ENCODE results near the gene KRTAP9-6.
"Not testable (repeated sequence)": the region's sequence is repeated elsewhere in the genome, so short reads cannot be mapped to it uniquely, and the experiment has no call there.

KRTAP9-6 gene

DNA sequence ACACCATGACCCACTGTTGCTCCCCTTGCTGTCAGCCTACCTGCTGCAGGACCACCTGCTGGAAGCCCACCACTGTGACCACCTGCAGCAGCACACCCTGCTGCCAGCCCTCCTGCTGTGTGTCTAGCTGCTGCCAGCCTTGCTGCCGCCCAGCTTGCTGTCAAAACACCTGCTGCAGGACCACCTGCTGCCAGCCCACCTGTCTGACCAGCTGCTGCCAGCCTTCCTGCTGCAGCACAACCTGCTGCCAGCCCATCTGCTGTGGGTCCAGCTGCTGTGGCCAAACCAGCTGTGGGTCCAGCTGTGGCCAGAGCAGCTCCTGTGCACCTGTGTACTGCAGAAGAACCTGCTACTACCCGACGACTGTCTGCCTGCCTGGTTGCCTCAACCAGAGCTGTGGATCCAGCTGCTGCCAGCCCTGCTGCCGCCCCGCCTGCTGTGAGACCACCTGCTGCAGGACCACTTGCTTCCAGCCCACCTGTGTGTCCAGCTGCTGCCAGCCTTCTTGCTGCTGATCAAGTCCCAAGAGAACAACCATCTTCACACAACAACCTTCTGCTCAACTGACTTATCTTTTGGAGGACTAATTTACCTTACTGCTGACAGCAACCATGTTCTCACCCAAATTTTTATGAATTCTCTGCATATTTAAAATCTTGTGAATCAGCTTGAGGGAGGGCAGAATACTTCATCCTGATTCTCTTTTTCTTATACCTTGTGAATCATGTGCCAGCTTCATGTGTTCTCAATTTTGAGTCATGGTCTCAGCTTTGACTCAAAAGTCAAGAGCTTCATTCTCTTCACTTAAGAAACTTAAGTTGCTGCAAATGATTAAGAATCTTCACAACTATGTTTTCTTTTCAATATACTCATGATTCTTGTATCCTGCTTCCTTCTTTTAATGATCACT, 9.5 kb upstream of the KRTAP9-6 start, which contains the start of gene KRTAP9-9:
Gene KRTAP9-9 (plus strand): TSS at position 4 of the 910 bp plus-strand sequence.
- not testable (repeated sequence) for H3K27ac Mint-ChIP-seq; H3K9me3 Mint-ChIP-seq (ENCODE audit: low read depth); H3K27me3 Mint-ChIP-seq; H3K4me3 Mint-ChIP-seq; H3K4me1 Mint-ChIP-seq (ENCODE audit: low read depth); H3K36me3 Mint-ChIP-seq

DNA sequence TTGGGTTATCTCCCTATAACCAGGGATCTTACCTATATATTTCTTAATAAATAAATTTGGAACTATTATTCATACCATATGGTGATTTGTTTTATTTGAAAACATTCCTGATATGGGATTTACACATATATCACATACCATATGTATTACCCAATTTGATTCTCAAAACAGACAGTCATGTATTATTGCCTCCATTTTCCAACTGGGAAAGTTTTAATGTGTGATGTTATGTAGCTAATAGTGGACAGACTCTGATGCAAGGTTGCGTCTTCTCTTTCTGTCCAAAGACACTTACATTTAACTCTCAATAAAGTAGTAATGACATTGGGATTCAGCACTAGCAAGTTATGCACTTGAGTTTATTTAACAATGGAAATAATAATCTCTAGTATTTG, 8.9 kb upstream of the KRTAP9-6 start:
- Mint-ChIP-seq H3K4me3 (no peak overlapping the region), H3K27me3 (peaks cover 5% of the 10 kb centered on the region), H3K27ac (no peak overlapping the region), H3K36me3 (peaks cover 8% of the 10 kb centered on the region), H3K4me1 (ENCODE audit: low read depth) (peaks cover 12% of the 10 kb centered on the region), H3K9me3 (ENCODE audit: low read depth) (no peaks in the 10 kb centered on the region)

DNA sequence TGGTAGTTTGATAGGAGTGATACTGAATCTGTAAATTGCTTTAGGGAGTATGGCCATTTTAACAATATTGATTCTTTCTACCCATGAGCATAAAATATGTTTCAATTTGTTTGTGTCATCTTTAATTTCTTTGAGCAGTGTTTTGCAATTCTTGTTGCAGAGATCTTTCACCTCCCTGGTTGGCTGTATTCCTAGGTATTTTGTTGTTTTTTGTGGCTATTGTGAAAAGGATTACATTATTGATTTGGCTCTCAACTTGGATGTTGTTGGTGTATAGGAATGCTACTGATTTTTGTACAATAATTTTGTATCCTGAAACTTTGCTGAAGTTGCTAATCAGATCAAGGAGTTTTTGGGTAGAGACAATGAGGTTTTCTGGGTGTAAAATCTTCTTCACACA, 6.8 kb upstream of the KRTAP9-6 start:
- Mint-ChIP-seq H3K36me3 (peaks cover 10% of the 10 kb centered on the region), H3K27me3 (peaks cover 4% of the 10 kb centered on the region), H3K4me1 (ENCODE audit: low read depth) (peaks cover 14% of the 10 kb centered on the region), H3K9me3 (ENCODE audit: low read depth) (no peaks in the 10 kb centered on the region), H3K4me3 (no peak overlapping the region), H3K27ac (no peak overlapping the region)

DNA sequence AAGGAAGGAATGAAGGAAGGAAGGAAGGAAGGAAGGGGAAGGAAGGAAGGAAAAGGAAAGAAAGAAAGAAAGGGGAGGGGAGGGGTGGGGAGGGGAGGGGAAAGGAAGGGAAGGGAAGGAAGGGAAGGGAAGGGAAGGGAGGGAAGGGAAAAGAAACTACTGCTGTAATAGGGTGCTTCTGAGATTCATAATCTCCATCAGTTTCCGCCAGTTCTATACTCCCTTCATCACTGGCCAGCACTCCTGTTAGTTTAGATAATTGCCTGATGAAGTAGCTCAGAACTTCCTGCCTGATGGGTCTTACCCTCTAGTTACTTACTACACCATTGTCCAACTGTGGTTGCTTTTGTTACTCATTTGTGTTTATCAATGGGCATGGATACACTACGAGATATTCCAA, 2.0 kb upstream of the KRTAP9-6 start:
- Mint-ChIP-seq H3K27me3 (peaks cover 3% of the 10 kb centered on the region), H3K27ac (no peak overlapping the region), H3K4me3 (no peak overlapping the region), H3K9me3 (ENCODE audit: low read depth) (no peaks in the 10 kb centered on the region), H3K4me1 (ENCODE audit: low read depth) (peaks cover 14% of the 10 kb centered on the region), H3K36me3 (peaks cover 10% of the 10 kb centered on the region)

GRCh38 chr17:41264599-41264998, 579 bp upstream of the KRTAP9-6 start:
- H3K4me3 Mint-ChIP-seq: no peak overlapping the region
- no peak overlapping the region for H3K27ac Mint-ChIP-seq
- peaks cover 3% of the 10 kb centered on the region for H3K27me3 Mint-ChIP-seq
- no peaks in the 10 kb centered on the region for H3K9me3 Mint-ChIP-seq (ENCODE audit: low read depth)
- H3K4me1 Mint-ChIP-seq (ENCODE audit: low read depth): peaks cover 14% of the 10 kb centered on the region
- peaks cover 7% of the 10 kb centered on the region for H3K36me3 Mint-ChIP-seq

DNA sequence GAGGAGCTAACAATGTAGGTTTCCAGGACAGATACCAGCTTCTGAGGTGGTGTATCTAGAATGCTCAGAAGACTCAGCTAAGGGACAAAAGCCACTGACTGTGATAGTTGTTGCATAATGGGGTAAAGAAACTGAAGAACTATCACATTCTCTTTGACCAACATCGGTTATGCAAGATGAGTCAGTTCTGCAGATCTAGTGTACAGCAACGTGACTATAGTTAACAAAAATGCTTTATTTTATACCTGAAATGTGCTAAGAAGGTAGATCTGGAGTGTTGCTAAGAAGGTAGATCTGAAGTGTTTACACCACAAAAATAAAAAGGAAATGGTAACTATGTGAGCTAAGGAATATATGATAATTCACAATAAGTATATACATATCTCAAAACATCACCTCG, 2.5 kb downstream of the KRTAP9-6 start:
- H3K9me3 Mint-ChIP-seq (ENCODE audit: low read depth): no peaks in the 10 kb centered on the region
- peaks cover 4% of the 10 kb centered on the region for H3K4me1 Mint-ChIP-seq (ENCODE audit: low read depth)
- H3K27ac Mint-ChIP-seq: no peak overlapping the region
- H3K36me3 Mint-ChIP-seq: no peaks in the 10 kb centered on the region
- H3K4me3 Mint-ChIP-seq: no peak overlapping the region
- H3K27me3 Mint-ChIP-seq: peaks cover 3% of the 10 kb centered on the region

- not testable (repeated sequence) for H3K27ac Mint-ChIP-seq; H3K27me3 Mint-ChIP-seq; H3K4me3 Mint-ChIP-seq; H3K4me1 Mint-ChIP-seq (ENCODE audit: low read depth); H3K9me3 Mint-ChIP-seq (ENCODE audit: low read depth); H3K36me3 Mint-ChIP-seq
Measured at GRCh38 chr17:41271323-41271722, 6.1 kb downstream of the KRTAP9-6 start.

GRCh38 chr17:41271858-41272257, 6.7 kb downstream of the KRTAP9-6 start:
- Mint-ChIP-seq H3K4me3 (no peak overlapping the region), H3K9me3 (ENCODE audit: low read depth) (no peaks in the 10 kb centered on the region), H3K4me1 (ENCODE audit: low read depth) (peaks cover 5% of the 10 kb centered on the region), H3K27me3 (peaks cover 6% of the 10 kb centered on the region), H3K36me3 (no peaks in the 10 kb centered on the region), H3K27ac (no peak overlapping the region)

- H3K36me3 Mint-ChIP-seq; H3K4me3 Mint-ChIP-seq; H3K4me1 Mint-ChIP-seq (ENCODE audit: low read depth); H3K9me3 Mint-ChIP-seq (ENCODE audit: low read depth); H3K27me3 Mint-ChIP-seq; H3K27ac Mint-ChIP-seq: not testable (repeated sequence)
Measured at GRCh38 chr17:41275648-41276190, 10.5 kb downstream of the KRTAP9-6 start, which contains the start of gene KRTAP9-7. Gene KRTAP9-7 (plus strand): TSS chr17:41275698. CDS start chr17:41275698, 0 bp downstream.

GRCh38 chr17:41278176-41278955, 13.2 kb downstream of the KRTAP9-6 start:
- Mint-ChIP-seq H3K9me3 (ENCODE audit: low read depth) (no peaks in the 10 kb centered on the region), H3K27me3 (peaks cover 3% of the 10 kb centered on the region), H3K4me3 (no peak overlapping the region), H3K4me1 (ENCODE audit: low read depth) (peaks cover 2% of the 10 kb centered on the region), H3K36me3 (peaks cover 2% of the 10 kb centered on the region), H3K27ac (no peak overlapping the region)

GRCh38 chr17:41284043-41284442, 18.9 kb downstream of the KRTAP9-6 start:
- no peaks in the 10 kb centered on the region for H3K9me3 Mint-ChIP-seq (ENCODE audit: low read depth)
- peaks cover 16% of the 10 kb centered on the region for H3K4me1 Mint-ChIP-seq (ENCODE audit: low read depth)
- H3K27ac Mint-ChIP-seq: no peak overlapping the region
- H3K27me3 Mint-ChIP-seq: no peaks in the 10 kb centered on the region
- H3K36me3 Mint-ChIP-seq: no peaks in the 10 kb centered on the region
- H3K4me3 Mint-ChIP-seq: no peak overlapping the region

DNA sequence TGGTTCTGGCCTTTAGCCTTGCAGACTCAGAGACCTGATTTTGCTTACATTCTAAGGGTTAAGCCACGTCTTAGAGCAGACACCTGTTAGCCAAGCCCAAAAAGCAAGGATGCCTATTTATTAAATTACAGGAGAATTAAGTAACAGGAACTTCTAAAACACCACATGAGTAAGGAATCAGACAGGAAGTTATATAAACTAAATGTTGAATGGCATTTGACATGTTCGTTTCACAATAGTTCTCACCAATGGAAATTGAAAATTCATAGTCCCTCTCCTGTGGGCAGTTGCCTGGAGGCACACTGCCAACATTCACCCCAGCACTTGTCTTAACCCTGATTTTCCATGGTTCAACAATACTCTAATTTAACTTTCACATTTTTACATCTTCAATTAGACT, 19.4 kb downstream of the KRTAP9-6 start:
- Mint-ChIP-seq H3K27ac (no peak overlapping the region), H3K27me3 (no peaks in the 10 kb centered on the region), H3K4me3 (no peak overlapping the region), H3K36me3 (no peaks in the 10 kb centered on the region), H3K4me1 (ENCODE audit: low read depth) (peaks cover 16% of the 10 kb centered on the region), H3K9me3 (ENCODE audit: low read depth) (no peaks in the 10 kb centered on the region)

GRCh38 chr17:41287050-41287449, 21.9 kb downstream of the KRTAP9-6 start:
- Mint-ChIP-seq H3K27ac (no peak overlapping the region), H3K4me3 (no peak overlapping the region), H3K4me1 (ENCODE audit: low read depth) (peaks cover 16% of the 10 kb centered on the region), H3K9me3 (ENCODE audit: low read depth) (no peaks in the 10 kb centered on the region), H3K36me3 (no peaks in the 10 kb centered on the region), H3K27me3 (no peaks in the 10 kb centered on the region)

DNA sequence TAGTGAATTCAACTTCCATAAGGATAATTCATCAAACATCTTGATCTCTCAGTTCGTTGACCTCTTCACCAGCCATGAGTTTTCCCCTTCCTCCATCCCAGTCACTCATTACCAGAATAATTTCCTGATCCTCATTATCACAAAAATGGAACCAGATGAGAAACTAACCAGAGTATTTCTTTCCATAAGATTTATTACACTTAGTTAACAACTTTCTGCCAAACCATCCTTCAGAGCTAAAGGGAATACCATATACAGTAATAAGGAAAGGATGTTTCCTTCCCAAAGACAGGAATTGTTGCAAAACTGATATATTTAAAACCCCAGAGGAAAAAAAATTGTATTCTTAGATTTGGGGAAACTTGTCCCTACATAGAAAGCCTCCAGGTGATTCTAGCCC, 28.8 kb downstream of the KRTAP9-6 start:
- no peak overlapping the region for H3K4me3 Mint-ChIP-seq
- no peak overlapping the region for H3K27ac Mint-ChIP-seq
- no peaks in the 10 kb centered on the region for H3K4me1 Mint-ChIP-seq (ENCODE audit: low read depth)
- H3K27me3 Mint-ChIP-seq: no peaks in the 10 kb centered on the region
- no peaks in the 10 kb centered on the region for H3K9me3 Mint-ChIP-seq (ENCODE audit: low read depth)
- no peaks in the 10 kb centered on the region for H3K36me3 Mint-ChIP-seq

DNA sequence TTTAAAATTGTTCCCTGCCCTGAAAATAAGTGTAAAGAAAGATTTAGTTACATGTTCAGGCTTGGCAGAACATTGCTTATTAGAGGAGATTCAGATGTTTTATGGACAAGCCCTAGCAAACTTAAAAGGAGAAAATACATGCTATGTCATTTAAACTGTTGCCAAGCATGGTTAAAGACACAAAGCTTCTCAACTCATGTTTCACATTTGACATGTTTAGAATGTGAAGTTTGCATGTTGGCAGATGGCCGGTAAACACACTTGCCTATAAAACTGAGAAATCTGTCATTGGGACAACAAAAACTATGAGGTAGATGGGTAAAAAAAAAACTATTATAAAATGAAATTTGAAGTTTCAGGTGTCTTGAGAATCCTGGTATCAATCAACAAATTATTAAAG, 31.7 kb downstream of the KRTAP9-6 start:
- Mint-ChIP-seq H3K9me3 (ENCODE audit: low read depth) (peaks cover 4% of the 10 kb centered on the region), H3K27me3 (no peaks in the 10 kb centered on the region), H3K36me3 (peaks cover 3% of the 10 kb centered on the region), H3K4me1 (ENCODE audit: low read depth) (peaks cover 12% of the 10 kb centered on the region), H3K27ac (no peak overlapping the region), H3K4me3 (no peak overlapping the region)

Measured in activated naive CD8-positive, alpha-beta T cell (primary cell).